Measurements from ENCODE around the gene MMP11.

The MMP11 gene

GRCh38 chr22:23822101-23822671, 49.5 kb downstream of the MMP11 start:
- no peak for TF ChIP-seq CTCF (IDR thresholded peaks at IDR 0.05; ENCODE audit: control insufficient read depth, insufficient read depth, low read depth, low read length, missing control alignments)
- DNase-seq (ENCODE audit: low read depth) = no peak
- no peak overlapping the region for H3K4me3 ChIP-seq (ENCODE audit: control insufficient read depth, low read depth, low read length)

- no peak for DNase-seq (ENCODE audit: low read depth)
- H3K4me3 ChIP-seq (ENCODE audit: control insufficient read depth, low read depth, low read length) = no peak overlapping the region
- no peak for TF ChIP-seq CTCF (IDR thresholded peaks at IDR 0.05; ENCODE audit: control insufficient read depth, insufficient read depth, low read depth, low read length, missing control alignments)
These were observed 50.7 kb downstream of the MMP11 start for GRCh38 chr22:23823331-23823791.

GRCh38 chr22:23824476-23825245, 52.0 kb downstream of the MMP11 start:
- no peak for TF ChIP-seq CTCF (IDR thresholded peaks at IDR 0.05; ENCODE audit: control insufficient read depth, insufficient read depth, low read depth, low read length, missing control alignments)
- DNase-seq (ENCODE audit: low read depth) = no peak
- no peak overlapping the region for H3K4me3 ChIP-seq (ENCODE audit: control insufficient read depth, low read depth, low read length)

GRCh38 chr22:23825246-23825905, 52.7 kb downstream of the MMP11 start:
- no peak for DNase-seq (ENCODE audit: low read depth)
- no peak overlapping the region for H3K4me3 ChIP-seq (ENCODE audit: control insufficient read depth, low read depth, low read length)
- TF ChIP-seq CTCF (IDR thresholded peaks at IDR 0.05; ENCODE audit: control insufficient read depth, insufficient read depth, low read depth, low read length, missing control alignments) = no peak

GRCh38 chr22:23826510-23827350, 54.1 kb downstream of the MMP11 start:
- no peak for TF ChIP-seq CTCF (IDR thresholded peaks at IDR 0.05; ENCODE audit: control insufficient read depth, insufficient read depth, low read depth, low read length, missing control alignments)
- DNase-seq (ENCODE audit: low read depth) = no peak
- no peak overlapping the region for H3K4me3 ChIP-seq (ENCODE audit: control insufficient read depth, low read depth, low read length)

- no peak for TF ChIP-seq CTCF (IDR thresholded peaks at IDR 0.05; ENCODE audit: control insufficient read depth, insufficient read depth, low read depth, low read length, missing control alignments)
- DNase-seq (ENCODE audit: low read depth) = no peak
- H3K4me3 ChIP-seq (ENCODE audit: control insufficient read depth, low read depth, low read length) = no peak overlapping the region
These were observed 54.8 kb downstream of the MMP11 start for GRCh38 chr22:23827351-23827995.

All from AG09309 (cell line).